Activated T-helper 2 cell treated with anti-CD3 and anti-CD28 coated beads, Interferon-gamma antibody, Interleukin-2, Interleukin-4, amounts not matched to agents 10 μg/mL and 5 μg/mL and 100 μg/mL, durations not matched to agents 14 hours and 24 hours and 36 hours (primary cell): Measurements from ENCODE around the gene RHOJ. TPM values are rescaled to one million over a fixed set of nuclear protein-coding genes. Genes with fewer than 3 reads are reported as not detected.

Experiments
- DNase-seq: peaks from one replicate; pipeline ENCODE4 v3.0.0; 2021; ENCODE audit warnings: low spot score
- H3K27ac Mint-ChIP-seq: one replicate; pipeline ENCODE4 v1.8.0; 2021; ENCODE audit warnings: mixed read lengths
- H3K27me3 Mint-ChIP-seq: one replicate; pipeline ENCODE4 v1.8.0; 2021; ENCODE audit warnings: low read depth, mixed read lengths
- H3K36me3 Mint-ChIP-seq: one replicate; pipeline ENCODE4 v1.8.0; 2021; ENCODE audit warnings: low read depth, mixed read lengths
- H3K4me1 Mint-ChIP-seq: one replicate; pipeline ENCODE4 v1.8.0; 2021; ENCODE audit warnings: low read depth, mixed read lengths
- H3K4me3 Mint-ChIP-seq: one replicate; pipeline ENCODE4 v1.8.0; 2021; ENCODE audit warnings: low read depth, mild to moderate bottlenecking, moderate library complexity, mixed read lengths
- H3K9me3 Mint-ChIP-seq: one replicate; pipeline ENCODE4 v1.8.0; 2021; ENCODE audit warnings: mixed read lengths
- intact Hi-C: fragments of 100-400 bp; cut with micrococcal nuclease; formaldehyde crosslinking; loops from one replicate; pipeline ENCODE4 v1.15.1; 2023
- total RNA-seq: library from RNA; stranded (reverse); gene quantifications from 2 replicates; pipeline ENCODE4 v1.2.3, GENCODE V29; 2022

The RHOJ gene
- total RNA-seq, 1 donor from 2014 or later = not detected

DNA sequence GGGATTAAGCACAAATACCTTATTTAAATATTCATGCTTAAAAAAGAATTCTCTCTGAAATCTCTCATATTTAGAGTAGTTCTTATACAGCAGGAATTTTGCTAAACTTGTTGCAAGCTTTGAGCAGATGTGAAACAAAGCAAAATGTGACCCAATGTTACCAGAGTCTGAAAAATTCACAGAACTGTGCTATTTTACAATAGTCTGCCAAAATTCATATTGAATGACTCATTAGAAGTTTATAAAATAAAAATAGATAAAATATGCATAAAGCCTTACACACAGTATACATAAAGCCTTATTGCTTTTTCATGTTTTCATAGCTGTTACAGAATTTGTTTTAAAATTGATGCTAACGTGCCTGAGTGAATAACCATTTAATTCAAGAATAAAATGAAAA lies 17.8 kb upstream of the RHOJ start:
- Mint-ChIP-seq H3K4me3 (no peak overlapping the region), H3K36me3 (no peaks in the 10 kb centered on the region), H3K4me1 (no peaks in the 10 kb centered on the region), H3K27ac (no peak overlapping the region), H3K9me3 (no peaks in the 10 kb centered on the region), H3K27me3 (no peaks in the 10 kb centered on the region)
- DNase-seq = no peak
- intact Hi-C loops = no loop called here

GRCh38 chr14:63191211-63191610 lies 13.0 kb upstream of the RHOJ start:
- Mint-ChIP-seq H3K9me3 (no peaks in the 10 kb centered on the region), H3K27me3 (no peaks in the 10 kb centered on the region), H3K4me3 (no peak overlapping the region), H3K27ac (no peak overlapping the region), H3K36me3 (no peaks in the 10 kb centered on the region), H3K4me1 (no peaks in the 10 kb centered on the region)
- intact Hi-C loops = no loop called here
- DNase-seq = no peak

DNA sequence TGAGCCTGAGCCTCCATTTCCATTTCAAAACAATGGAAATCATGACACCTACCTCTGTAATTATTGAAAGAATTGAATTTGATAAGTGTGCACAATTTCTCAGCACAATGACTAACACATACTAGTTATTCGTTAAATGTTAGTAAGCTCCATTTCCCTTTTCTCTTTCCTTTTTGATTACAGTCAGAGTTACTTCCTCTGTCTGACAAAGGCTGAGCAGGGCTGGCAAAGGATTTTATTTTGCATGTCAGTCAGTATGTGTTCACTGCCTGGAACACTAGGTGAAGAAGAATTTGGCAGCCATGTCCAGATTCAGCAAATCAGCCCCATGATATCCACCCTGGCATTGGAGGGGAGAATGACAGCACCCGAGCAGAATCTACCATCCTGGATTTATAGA lies 12.2 kb upstream of the RHOJ start:
- intact Hi-C loops = no loop called here
- H3K36me3 Mint-ChIP-seq = no peaks in the 10 kb centered on the region
- H3K9me3 Mint-ChIP-seq = no peaks in the 10 kb centered on the region
- DNase-seq = no peak
- H3K4me3 Mint-ChIP-seq = no peak overlapping the region
- H3K27me3 Mint-ChIP-seq = no peaks in the 10 kb centered on the region
- no peak overlapping the region for H3K27ac Mint-ChIP-seq
- no peaks in the 10 kb centered on the region for H3K4me1 Mint-ChIP-seq

DNA sequence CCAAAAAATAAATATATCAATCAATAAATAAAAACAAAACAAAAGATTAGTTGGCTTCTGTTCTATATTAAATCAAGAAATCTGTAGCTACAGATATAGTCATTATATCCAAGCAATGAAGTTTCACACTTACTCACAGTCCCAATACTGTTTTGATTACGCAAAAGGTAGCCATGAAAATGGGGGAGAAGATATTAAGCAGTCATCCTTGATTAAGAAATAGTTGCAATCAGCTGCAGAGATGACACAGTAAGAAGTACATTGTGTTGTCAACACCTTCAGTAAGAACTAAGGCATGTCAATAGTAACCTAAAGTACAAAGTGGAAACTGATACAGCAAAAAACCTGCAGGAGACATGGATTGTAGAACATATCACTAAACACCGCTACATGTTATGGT lies 11.0 kb upstream of the RHOJ start:
- Mint-ChIP-seq H3K27me3 (no peaks in the 10 kb centered on the region), H3K4me1 (no peaks in the 10 kb centered on the region), H3K27ac (no peak overlapping the region), H3K4me3 (no peak overlapping the region), H3K36me3 (no peaks in the 10 kb centered on the region), H3K9me3 (no peaks in the 10 kb centered on the region)
- intact Hi-C loops = no loop called here
- no peak for DNase-seq

DNA sequence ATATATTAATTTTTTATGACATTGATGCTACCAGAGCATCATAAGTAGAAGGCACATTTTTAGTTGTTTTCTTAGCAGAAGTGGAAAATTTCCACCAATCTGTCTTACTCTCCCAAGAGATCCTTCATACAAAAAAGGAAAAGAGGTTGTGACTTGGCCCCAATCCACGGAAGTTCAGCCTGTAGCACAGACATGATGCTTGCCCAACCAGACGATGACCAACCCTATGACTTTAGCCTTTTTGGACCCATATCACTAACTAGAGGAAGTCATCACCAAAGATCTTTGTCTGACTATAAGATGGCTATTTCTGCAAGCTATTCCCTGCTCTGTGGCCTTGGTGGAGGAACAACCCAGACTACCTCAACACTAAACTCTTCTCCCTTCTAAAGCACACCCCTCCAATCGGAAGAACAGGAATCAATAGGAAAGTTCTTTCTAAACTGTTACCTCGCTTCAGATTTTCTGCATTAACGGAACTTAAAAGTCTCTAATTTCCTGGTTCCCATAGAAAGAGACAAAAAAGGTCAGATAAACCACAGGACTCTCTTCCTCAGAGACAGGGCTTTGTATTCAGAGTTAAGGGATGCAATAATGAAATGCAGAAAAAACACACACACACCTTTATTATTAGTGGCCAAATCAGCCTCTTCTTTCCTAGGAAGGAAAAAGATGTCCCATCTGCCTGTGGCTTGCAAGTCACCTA lies 4.1 kb upstream of the RHOJ start:
- no peak for DNase-seq
- H3K4me3 Mint-ChIP-seq = no peak overlapping the region
- no peaks in the 10 kb centered on the region for H3K9me3 Mint-ChIP-seq
- H3K27ac Mint-ChIP-seq = no peak overlapping the region
- H3K36me3 Mint-ChIP-seq = no peaks in the 10 kb centered on the region
- H3K27me3 Mint-ChIP-seq = no peaks in the 10 kb centered on the region
- intact Hi-C loops = no loop called here
- H3K4me1 Mint-ChIP-seq = no peaks in the 10 kb centered on the region

- DNase-seq = no peak
- H3K27me3 Mint-ChIP-seq = no peaks in the 10 kb centered on the region
- no peaks in the 10 kb centered on the region for H3K4me1 Mint-ChIP-seq
These were observed 3.5 kb upstream of the RHOJ start for GRCh38 chr14:63200767-63201166.

GRCh38 chr14:63203015-63203414 lies 1.2 kb upstream of the RHOJ start:
- Mint-ChIP-seq H3K27ac (no peak overlapping the region), H3K27me3 (no peaks in the 10 kb centered on the region), H3K4me1 (no peaks in the 10 kb centered on the region), H3K4me3 (no peak overlapping the region), H3K9me3 (no peaks in the 10 kb centered on the region), H3K36me3 (no peaks in the 10 kb centered on the region)
- no peak for DNase-seq
- intact Hi-C loops = no loop called here

More at GRCh38 chr14:63200767-63201166, 3.5 kb upstream of the RHOJ start:
- intact Hi-C loops = no loop called here
- Mint-ChIP-seq H3K36me3 (no peaks in the 10 kb centered on the region), H3K9me3 (no peaks in the 10 kb centered on the region), H3K27ac (no peak overlapping the region), H3K4me3 (no peak overlapping the region)

DNA sequence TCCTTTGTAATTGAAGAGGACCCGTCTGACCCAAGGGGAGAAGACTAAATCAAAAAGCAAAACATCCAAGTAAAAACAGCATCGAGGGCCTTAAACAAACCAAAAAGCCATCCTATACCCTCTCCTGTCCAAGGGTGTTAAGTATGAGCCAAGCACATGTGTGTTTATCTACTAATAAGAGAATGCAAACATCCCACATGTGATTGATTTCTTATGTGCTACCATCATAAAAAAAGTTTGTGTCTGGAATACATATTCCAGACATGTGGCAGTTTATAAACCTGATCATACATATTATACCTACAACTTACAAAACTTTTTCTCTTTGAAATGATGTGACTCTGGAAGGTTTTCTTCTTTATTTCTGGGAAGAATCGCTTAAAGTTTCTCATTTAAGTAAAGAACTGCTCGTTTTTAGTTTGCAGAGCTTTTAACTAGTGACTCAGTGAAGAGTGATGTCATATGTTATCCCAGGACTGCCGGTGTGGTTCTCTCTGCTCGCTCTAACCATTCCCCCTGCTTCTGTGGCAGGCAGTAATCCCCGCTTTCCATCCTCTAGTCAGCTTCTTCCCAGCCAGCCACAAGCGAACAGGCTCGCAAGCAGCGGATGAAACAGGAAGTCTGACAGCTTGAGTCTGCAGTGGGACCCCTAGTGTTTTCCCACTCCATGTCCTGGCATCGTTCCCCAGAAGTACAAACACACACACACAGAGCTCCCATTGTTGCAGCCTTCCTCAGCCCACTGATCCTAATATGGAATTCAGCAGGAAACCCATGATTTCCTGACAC lies 431 bp upstream of the RHOJ start:
- no peaks in the 10 kb centered on the region for H3K27me3 Mint-ChIP-seq
- no peak for DNase-seq
- no peaks in the 10 kb centered on the region for H3K4me1 Mint-ChIP-seq
- no peaks in the 10 kb centered on the region for H3K36me3 Mint-ChIP-seq
- intact Hi-C loops = no loop called here
- no peak overlapping the region for H3K4me3 Mint-ChIP-seq
- no peaks in the 10 kb centered on the region for H3K9me3 Mint-ChIP-seq
- H3K27ac Mint-ChIP-seq = no peak overlapping the region

DNA sequence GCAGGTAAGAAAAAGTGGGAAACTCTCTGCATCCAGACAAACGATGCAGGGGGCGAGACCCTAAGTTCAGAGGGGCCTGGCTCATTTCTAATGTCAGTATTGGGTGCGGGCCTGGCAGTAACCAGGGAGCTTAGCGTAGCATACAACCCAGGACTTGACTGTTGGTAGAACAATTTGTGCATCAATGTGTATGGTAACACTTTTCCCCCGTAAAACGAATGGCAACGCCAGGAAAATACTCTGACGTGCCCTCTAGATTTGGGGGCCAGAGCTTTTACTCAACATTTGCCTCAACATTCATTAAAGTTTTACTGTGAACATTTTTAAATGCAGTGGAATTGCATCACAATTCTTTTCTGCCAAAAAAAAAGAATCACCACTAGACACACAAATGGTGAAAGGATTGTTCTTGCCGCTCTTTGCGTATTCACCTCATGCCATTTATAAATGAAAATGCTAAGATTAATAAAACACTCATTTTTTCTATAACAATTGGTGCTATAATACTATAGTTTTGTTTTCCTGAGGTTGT lies 867 bp downstream of the RHOJ start:
- Mint-ChIP-seq H3K27ac (no peak overlapping the region), H3K4me3 (no peak overlapping the region)

DNA sequence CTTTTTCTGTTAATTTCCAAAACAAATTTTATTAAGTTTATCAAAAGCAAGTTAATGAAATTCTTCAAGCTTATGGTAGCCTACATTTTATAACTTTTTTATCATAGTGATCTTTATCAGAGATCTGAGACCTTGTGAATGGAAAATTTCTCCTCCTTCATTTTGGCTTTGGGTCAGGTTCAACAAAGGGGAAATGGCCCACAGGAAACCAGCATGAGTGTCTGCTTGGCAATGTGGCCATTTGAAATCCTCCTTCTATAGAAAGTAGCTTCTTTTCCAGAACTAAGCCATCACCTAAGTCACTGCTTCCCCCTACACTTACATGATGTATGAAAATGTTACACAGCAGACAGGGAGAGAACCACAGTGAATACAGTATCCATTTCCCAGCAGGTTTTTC lies 1.6 kb downstream of the RHOJ start:
- no peaks in the 10 kb centered on the region for H3K4me1 Mint-ChIP-seq
- H3K27ac Mint-ChIP-seq = no peak overlapping the region
- intact Hi-C loops = no loop called here
- no peak for DNase-seq
- H3K36me3 Mint-ChIP-seq = no peaks in the 10 kb centered on the region
- H3K9me3 Mint-ChIP-seq = no peaks in the 10 kb centered on the region
- H3K27me3 Mint-ChIP-seq = no peaks in the 10 kb centered on the region
- no peak overlapping the region for H3K4me3 Mint-ChIP-seq

More for the DNA sequence above, 867 bp downstream of the RHOJ start:
- DNase-seq = no peak
- H3K4me1 Mint-ChIP-seq = no peaks in the 10 kb centered on the region
- no peaks in the 10 kb centered on the region for H3K36me3 Mint-ChIP-seq
- no peaks in the 10 kb centered on the region for H3K27me3 Mint-ChIP-seq
- intact Hi-C loops = no loop called here
- H3K9me3 Mint-ChIP-seq = no peaks in the 10 kb centered on the region

DNA sequence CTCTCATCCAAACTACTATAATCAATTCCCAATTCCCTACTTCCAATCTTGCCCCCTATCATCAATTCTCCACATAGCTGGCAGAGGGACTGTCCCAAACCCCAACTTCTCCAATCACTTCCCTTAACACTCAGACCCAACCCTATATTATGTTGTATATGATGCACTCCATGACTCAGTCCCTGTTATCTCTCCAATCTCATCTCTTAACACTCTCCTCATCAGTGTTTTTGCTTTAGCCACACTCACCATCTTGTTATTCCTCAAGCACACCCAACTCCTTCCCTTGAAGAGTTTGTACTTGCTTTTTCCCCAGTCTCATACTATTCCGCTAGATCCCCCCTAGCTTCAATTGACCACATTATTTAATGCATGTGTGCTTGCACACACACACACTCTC lies 4.9 kb downstream of the RHOJ start:
- H3K27me3 Mint-ChIP-seq = no peaks in the 10 kb centered on the region
- H3K4me3 Mint-ChIP-seq = no peak overlapping the region
- H3K9me3 Mint-ChIP-seq = no peaks in the 10 kb centered on the region
- H3K4me1 Mint-ChIP-seq = no peaks in the 10 kb centered on the region
- no peak overlapping the region for H3K27ac Mint-ChIP-seq
- no peaks in the 10 kb centered on the region for H3K36me3 Mint-ChIP-seq
- intact Hi-C loops = no loop called here
- no peak for DNase-seq

DNA sequence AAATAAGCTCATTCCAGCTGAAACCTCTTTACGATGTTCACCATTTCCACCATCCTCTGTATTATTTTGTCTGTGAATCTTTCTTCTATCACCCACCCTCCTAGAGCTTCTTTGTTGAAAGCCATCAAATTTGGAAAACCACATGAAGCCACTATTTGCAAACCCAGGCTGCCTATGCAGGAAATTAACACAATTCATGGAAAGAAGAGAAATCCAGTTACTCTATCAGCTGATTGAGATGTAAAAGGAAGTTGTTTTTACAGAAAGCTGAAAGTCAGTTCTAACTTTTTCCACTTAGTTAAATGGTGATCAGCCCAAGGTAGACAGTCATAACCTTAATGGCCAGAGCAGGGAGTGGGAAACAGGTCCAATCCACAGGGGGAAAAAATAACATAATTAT lies 6.6 kb downstream of the RHOJ start:
- Mint-ChIP-seq H3K4me3 (no peak overlapping the region), H3K27ac (no peak overlapping the region), H3K36me3 (no peaks in the 10 kb centered on the region), H3K27me3 (no peaks in the 10 kb centered on the region), H3K4me1 (no peaks in the 10 kb centered on the region), H3K9me3 (no peaks in the 10 kb centered on the region)
- intact Hi-C loops = no loop called here
- DNase-seq = no peak

- intact Hi-C loops = no loop called here
- no peak for DNase-seq
- no peaks in the 10 kb centered on the region for H3K9me3 Mint-ChIP-seq
- H3K4me1 Mint-ChIP-seq = no peaks in the 10 kb centered on the region
- no peak overlapping the region for H3K4me3 Mint-ChIP-seq
- H3K36me3 Mint-ChIP-seq = no peaks in the 10 kb centered on the region
- H3K27me3 Mint-ChIP-seq = no peaks in the 10 kb centered on the region
- H3K27ac Mint-ChIP-seq = no peak overlapping the region
These were observed 8.0 kb downstream of the RHOJ start for GRCh38 chr14:63212209-63212608.
